Peyer's patch (tissue), 4 donors: ENCODE data around the gene RAB20.

Experiments used
- CTCF ChIP-seq, 6 experiments: fragments of 450-650 bp in 4 of 6; fragments of 200-600 bp in 2 of 6; sonication (generic) in 1 of 6; IDR thresholded peaks; one replicate each; pipeline ENCODE4 v1.5.1; 2017 to 2019; ENCODE audit warnings: antibody characterized with exemption in 6 of 6, mild to moderate bottlenecking in 3 of 6, moderate library complexity in 1 of 6
- POLR2A ChIP-seq, 2 donors: fragments of 450-650 bp; IDR thresholded peaks; one replicate each; pipeline ENCODE4 v1.5.1; 2017; ENCODE audit warnings: antibody characterized with exemption in 2 of 2, mild to moderate bottlenecking in 2 of 2, moderate library complexity in 2 of 2

- TF ChIP-seq CTCF (IDR thresholded peaks at IDR 0.05) (no peak), POLR2A (IDR thresholded peaks at IDR 0.05) (no peak)
These were observed 29.8 kb downstream of the RAB20 start for GRCh38 chr13:110531671-110532083.
